Measurements from ENCODE around the gene BEND3.
A peak's percentile ranks its signal among the peaks of the same experiment; 100 is the strongest.
"Not testable (repeated sequence)": the region's sequence is repeated elsewhere in the genome, so short reads cannot be mapped to it uniquely, and the experiment has no call there.

The BEND3 gene

GRCh38 chr6:107061125-107062020 is 53.9 kb downstream of the BEND3 start:
- no peaks in the 10 kb centered on the region for H3K27me3 Mint-ChIP-seq
- DNase-seq, result no peak

GRCh38 chr6:107060704-107061103 is 54.6 kb downstream of the BEND3 start:
- Mint-ChIP-seq H3K9me3 (no peaks in the 10 kb centered on the region), H3K4me3 (no peak overlapping the region), H3K36me3 (no peaks in the 10 kb centered on the region), H3K27me3 (no peaks in the 10 kb centered on the region), H3K27ac (no peak overlapping the region), H3K4me1 (peaks cover 14 to 25% of the 10 kb centered on the region in 2 donors)
- ATAC-seq (replicated peaks) (no peak), DNase-seq (no peak)

More at GRCh38 chr6:107061125-107062020, 53.9 kb downstream of the BEND3 start:
- H3K4me3 Mint-ChIP-seq, result peak overlapping the region; percentile 55 to 67
- H3K36me3 Mint-ChIP-seq, result peaks cover 0 to 6% of the 10 kb centered on the region in 2 donors
- H3K27ac Mint-ChIP-seq, result peak overlapping the region; percentile 56
- H3K4me1 Mint-ChIP-seq, result peaks cover 14 to 25% of the 10 kb centered on the region in 2 donors
- ATAC-seq (replicated peaks), result peak; percentile 55 to 69
- H3K9me3 Mint-ChIP-seq, result no peaks in the 10 kb centered on the region

GRCh38 chr6:107059606-107060005 is 55.7 kb downstream of the BEND3 start:
- DNase-seq, result no peak
- Mint-ChIP-seq H3K4me3 (no peak overlapping the region), H3K27me3 (no peaks in the 10 kb centered on the region), H3K36me3 (no peaks in the 10 kb centered on the region), H3K9me3 (no peaks in the 10 kb centered on the region), H3K4me1 (peaks cover 9 to 19% of the 10 kb centered on the region in 2 donors), H3K27ac (no peak overlapping the region)
- no peak for ATAC-seq (replicated peaks)

GRCh38 chr6:107057679-107058078 is 57.6 kb downstream of the BEND3 start:
- ATAC-seq (replicated peaks), result no peak

GRCh38 chr6:107056796-107057195 is 58.5 kb downstream of the BEND3 start:
- Mint-ChIP-seq H3K4me1 (peaks cover 4 to 8% of the 10 kb centered on the region in 2 donors), H3K36me3 (no peaks in the 10 kb centered on the region), H3K9me3 (no peaks in the 10 kb centered on the region), H3K27me3 (no peaks in the 10 kb centered on the region), H3K4me3 (no peak overlapping the region), H3K27ac (no peak overlapping the region)
- ATAC-seq (replicated peaks) (no peak), DNase-seq (no peak)

More at GRCh38 chr6:107057679-107058078, 57.6 kb downstream of the BEND3 start:
- Mint-ChIP-seq H3K4me1 (peaks cover 6 to 16% of the 10 kb centered on the region in 2 donors), H3K9me3 (no peaks in the 10 kb centered on the region), H3K36me3 (no peaks in the 10 kb centered on the region), H3K4me3 (no peak overlapping the region), H3K27ac (no peak overlapping the region), H3K27me3 (no peaks in the 10 kb centered on the region)
- DNase-seq, result no peak

- Mint-ChIP-seq H3K36me3 (peaks cover 18 to 33% of the 10 kb centered on the region in 2 donors), H3K27ac (no peak overlapping the region), H3K27me3 (no peaks in the 10 kb centered on the region), H3K9me3 (no peaks in the 10 kb centered on the region), H3K4me3 (no peak overlapping the region), H3K4me1 (peaks cover 0 to 1% of the 10 kb centered on the region in 2 donors)
- ATAC-seq (replicated peaks) (no peak), DNase-seq (no peak)
Observed at GRCh38 chr6:107047807-107048206, 67.5 kb downstream of the BEND3 start.

- H3K27me3 Mint-ChIP-seq, result no peaks in the 10 kb centered on the region
- H3K4me1 Mint-ChIP-seq, result peaks cover 5 to 10% of the 10 kb centered on the region in 2 donors
- H3K36me3 Mint-ChIP-seq, result peaks cover 19 to 35% of the 10 kb centered on the region in 2 donors
- ATAC-seq (replicated peaks) (no peak), DNase-seq (no peak)
- H3K27ac Mint-ChIP-seq, result no peak overlapping the region
- no peak overlapping the region for H3K4me3 Mint-ChIP-seq
- no peaks in the 10 kb centered on the region for H3K9me3 Mint-ChIP-seq
Observed at GRCh38 chr6:107045826-107046675, 69.3 kb downstream of the BEND3 start.

GRCh38 chr6:107033126-107033525 is 82.2 kb downstream of the BEND3 start:
- H3K4me1 Mint-ChIP-seq, result peaks cover 15 to 35% of the 10 kb centered on the region in 2 donors
- peaks cover 26 to 38% of the 10 kb centered on the region in 2 donors for H3K36me3 Mint-ChIP-seq
- H3K27me3 Mint-ChIP-seq, result no peaks in the 10 kb centered on the region
- no peaks in the 10 kb centered on the region for H3K9me3 Mint-ChIP-seq
- no peak overlapping the region for H3K27ac Mint-ChIP-seq
- DNase-seq, result no peak
- ATAC-seq (replicated peaks), result no peak
- H3K4me3 Mint-ChIP-seq, result no peak overlapping the region

- DNase-seq (no peak), ATAC-seq (replicated peaks) (no peak)
- Mint-ChIP-seq H3K4me3 (no peak overlapping the region), H3K9me3 (no peaks in the 10 kb centered on the region), H3K27ac (no peak overlapping the region), H3K27me3 (no peaks in the 10 kb centered on the region), H3K4me1 (peaks cover 15 to 35% of the 10 kb centered on the region in 2 donors), H3K36me3 (peaks cover 26 to 38% of the 10 kb centered on the region in 2 donors)
Observed at GRCh38 chr6:107032051-107032450, 83.3 kb downstream of the BEND3 start.

GRCh38 chr6:107030151-107030550 is 85.2 kb downstream of the BEND3 start:
- Mint-ChIP-seq H3K9me3 (peaks cover 0 to 1% of the 10 kb centered on the region in 2 donors), H3K4me3 (peak overlapping the region; percentile 98), H3K36me3 (peaks cover 19 to 34% of the 10 kb centered on the region in 2 donors), H3K27me3 (no peaks in the 10 kb centered on the region), H3K4me1 (peaks cover 15 to 35% of the 10 kb centered on the region in 2 donors), H3K27ac (no peak overlapping the region)
- no peak for ATAC-seq (replicated peaks)
- no peak for DNase-seq

GRCh38 chr6:107026965-107027364 is 88.3 kb downstream of the BEND3 start:
- peaks cover 0 to 1% of the 10 kb centered on the region in 2 donors for H3K9me3 Mint-ChIP-seq
- no peak for ATAC-seq (replicated peaks)
- no peaks in the 10 kb centered on the region for H3K27me3 Mint-ChIP-seq
- H3K4me1 Mint-ChIP-seq, result peaks cover 13 to 35% of the 10 kb centered on the region in 2 donors
- peaks cover 14 to 17% of the 10 kb centered on the region in 2 donors for H3K36me3 Mint-ChIP-seq
- no peak for DNase-seq
- H3K4me3 Mint-ChIP-seq, result peak overlapping the region; percentile 7 to 98
- peak overlapping the region; percentile 6 for H3K27ac Mint-ChIP-seq

- no peak overlapping the region for H3K27ac Mint-ChIP-seq
- ATAC-seq (replicated peaks) (no peak), DNase-seq (no peak)
- no peak overlapping the region for H3K4me3 Mint-ChIP-seq
- H3K27me3 Mint-ChIP-seq, result no peaks in the 10 kb centered on the region
- no peaks in the 10 kb centered on the region for H3K36me3 Mint-ChIP-seq
- peaks cover 4 to 11% of the 10 kb centered on the region in 2 donors for H3K4me1 Mint-ChIP-seq
- H3K9me3 Mint-ChIP-seq, result no peaks in the 10 kb centered on the region
Observed at GRCh38 chr6:107021446-107022185, 93.7 kb downstream of the BEND3 start.

- H3K9me3 Mint-ChIP-seq, result no peaks in the 10 kb centered on the region
- DNase-seq (no peak), ATAC-seq (replicated peaks) (no peak)
- H3K27ac Mint-ChIP-seq, result no peak overlapping the region
- no peak overlapping the region for H3K4me3 Mint-ChIP-seq
- H3K36me3 Mint-ChIP-seq, result no peaks in the 10 kb centered on the region
- peaks cover 4 to 11% of the 10 kb centered on the region in 2 donors for H3K4me1 Mint-ChIP-seq
- H3K27me3 Mint-ChIP-seq, result no peaks in the 10 kb centered on the region
Observed at GRCh38 chr6:107020239-107020638, 95.1 kb downstream of the BEND3 start.

GRCh38 chr6:107019628-107020027 is 95.7 kb downstream of the BEND3 start:
- not testable (repeated sequence) for ATAC-seq (replicated peaks); H3K36me3 Mint-ChIP-seq; H3K27ac Mint-ChIP-seq; H3K9me3 Mint-ChIP-seq; DNase-seq; H3K27me3 Mint-ChIP-seq; H3K4me3 Mint-ChIP-seq
- peaks cover 4 to 11% of the 10 kb centered on the region in 2 donors for H3K4me1 Mint-ChIP-seq
